Suprapubic skin (tissue), 4 donors: ENCODE measurements around the gene GABRB1.

ENCODE experiments used
- CTCF ChIP-seq, 2 donors: fragments of 200-600 bp in 1 of 2; fragments of 450-650 bp in 1 of 2; sonication (generic) in 1 of 2; IDR thresholded peaks; one replicate each; pipeline ENCODE4 v1.5.1; 2016 to 2019; ENCODE audit warnings: antibody characterized with exemption in 2 of 2, mild to moderate bottlenecking in 1 of 2, moderate library complexity in 1 of 2
- POLR2A ChIP-seq, 2 donors: fragments of 450-650 bp; IDR thresholded peaks; one replicate each; pipeline ENCODE4 v1.6.1; 2017; ENCODE audit warnings: antibody characterized with exemption in 2 of 2, mild to moderate bottlenecking in 2 of 2, moderate library complexity in 2 of 2
- POLR2AphosphoS5 ChIP-seq, 3 donors: sonication (generic); formaldehyde crosslinking; IDR thresholded peaks; one replicate each; pipeline ENCODE4 v1.6.1; 2017; ENCODE audit warnings: antibody characterized with exemption in 3 of 3

GRCh38 chr4:47213106-47213505 is 181.7 kb downstream of the GABRB1 start:
- TF ChIP-seq POLR2AphosphoS5 (IDR thresholded peaks at IDR 0.05) (no peak), CTCF (IDR thresholded peaks at IDR 0.05) (no peak), POLR2A (IDR thresholded peaks at IDR 0.05) (no peak)
